ENCODE measurements around the gene RXFP1. TPM values are rescaled to one million over a fixed set of nuclear protein-coding genes. Genes with fewer than 3 reads are reported as not detected.
A peak's percentile ranks its signal among the peaks of the same experiment; 100 is the strongest.

Gene RXFP1
- total RNA-seq, 6 donors from 2014 or later: 3.0 to 7.3 (median 4.7) TPM

GRCh38 chr4:158534727-158535126 is 13.0 kb downstream of the RXFP1 start:
- Histone ChIP-seq H3K9me3 (no peaks in the 10 kb centered on the region), H3K36me3 (no peaks in the 10 kb centered on the region), H3K27me3 (no peaks in the 10 kb centered on the region), H3K4me1 (peaks cover 0 to 2% (median 0%) of the 10 kb centered on the region in 4 donors), H3K27ac (no peak overlapping the region), H3K4me3 (no peak overlapping the region)
- 85 to 91% methylated on average over 3 of the region's 3 CpGs for whole genome bisulfite sequencing, 2 donors
- no peak for DNase-seq
- ATAC-seq (ENCODE audit: low FRiP score in 2 of 2): no peak
- TF ChIP-seq POLR2A (IDR thresholded peaks at IDR 0.05): no peak
- no peak for TF ChIP-seq POLR2AphosphoS5 (IDR thresholded peaks at IDR 0.05)
- TF ChIP-seq EP300 (IDR thresholded peaks at IDR 0.05): no peak
- no peak for TF ChIP-seq CTCF (IDR thresholded peaks at IDR 0.05)

GRCh38 chr4:158535130-158535614 is 13.5 kb downstream of the RXFP1 start:
- Histone ChIP-seq H3K4me3 (no peak overlapping the region), H3K27me3 (no peaks in the 10 kb centered on the region), H3K27ac (no peak overlapping the region), H3K4me1 (peaks cover 0 to 2% (median 0%) of the 10 kb centered on the region in 4 donors), H3K36me3 (no peaks in the 10 kb centered on the region), H3K9me3 (no peaks in the 10 kb centered on the region)
- WGBS, 2 donors: 76 to 78% methylated on average over 4 of the region's 4 CpGs
- ATAC-seq (ENCODE audit: low FRiP score in 2 of 2) (no peak), DNase-seq (no peak)
- TF ChIP-seq EP300 (IDR thresholded peaks at IDR 0.05): no peak
- no peak for TF ChIP-seq POLR2AphosphoS5 (IDR thresholded peaks at IDR 0.05)
- TF ChIP-seq CTCF (IDR thresholded peaks at IDR 0.05): no peak
- TF ChIP-seq POLR2A (IDR thresholded peaks at IDR 0.05): no peak

- no peak for DNase-seq
- no peak overlapping the region for H3K4me3 ChIP-seq
- H3K4me1 ChIP-seq: peaks cover 0 to 2% (median 0%) of the 10 kb centered on the region in 4 donors
- no peaks in the 10 kb centered on the region for H3K36me3 ChIP-seq
- no peak for TF ChIP-seq POLR2AphosphoS5 (IDR thresholded peaks at IDR 0.05)
- TF ChIP-seq POLR2A (IDR thresholded peaks at IDR 0.05): no peak
- no peak for TF ChIP-seq EP300 (IDR thresholded peaks at IDR 0.05)
- no peak for TF ChIP-seq CTCF (IDR thresholded peaks at IDR 0.05)
- H3K9me3 ChIP-seq: no peaks in the 10 kb centered on the region
- WGBS, 2 donors: 80 to 93% methylated on average over 3 of the region's 3 CpGs
- no peak overlapping the region for H3K27ac ChIP-seq
- no peak for ATAC-seq (ENCODE audit: low FRiP score in 2 of 2)
- H3K27me3 ChIP-seq: no peaks in the 10 kb centered on the region
Observed at GRCh38 chr4:158536833-158537232, 15.2 kb downstream of the RXFP1 start.

GRCh38 chr4:158538176-158538575 is 16.5 kb downstream of the RXFP1 start:
- Histone ChIP-seq H3K36me3 (no peaks in the 10 kb centered on the region), H3K4me3 (no peak overlapping the region), H3K4me1 (peaks cover 0 to 5% (median 0%) of the 10 kb centered on the region in 4 donors), H3K27me3 (no peaks in the 10 kb centered on the region), H3K27ac (no peak overlapping the region), H3K9me3 (no peaks in the 10 kb centered on the region)
- ATAC-seq (ENCODE audit: low FRiP score in 2 of 2) (peak in 1 of 2 donors; percentile 46), DNase-seq (no peak)
- WGBS, 2 donors: 65 to 71% methylated on average over 4 of the region's 4 CpGs
- TF ChIP-seq POLR2A (IDR thresholded peaks at IDR 0.05) (no peak), CTCF (IDR thresholded peaks at IDR 0.05) (no peak), EP300 (IDR thresholded peaks at IDR 0.05) (no peak), POLR2AphosphoS5 (IDR thresholded peaks at IDR 0.05) (no peak)

- no peak overlapping the region for H3K4me3 ChIP-seq
- H3K36me3 ChIP-seq: no peaks in the 10 kb centered on the region
- H3K4me1 ChIP-seq: peaks cover 0 to 5% (median 0%) of the 10 kb centered on the region in 4 donors
- H3K27me3 ChIP-seq: no peaks in the 10 kb centered on the region
- ATAC-seq (ENCODE audit: low FRiP score in 2 of 2): peak in 1 of 2 donors; percentile 60
- H3K9me3 ChIP-seq: no peaks in the 10 kb centered on the region
- 50 to 68% methylated on average over 4 of the region's 4 CpGs for WGBS, 2 donors
- no peak overlapping the region for H3K27ac ChIP-seq
- DNase-seq: no peak
- TF ChIP-seq POLR2AphosphoS5 (IDR thresholded peaks at IDR 0.05): no peak
Observed at GRCh38 chr4:158538911-158539310, 17.2 kb downstream of the RXFP1 start.
